OCI-LY1 (cell line): ENCODE data around the gene TSTD1.

Experiments used
- H2AFZ ChIP-seq: fragments of 200-600 bp; sonication (generic), shearing (Covaris generic); 2 replicates; pipeline ENCODE4 v1.6.0; 2014; ENCODE audit warnings: antibody characterized with exemption, mild to moderate bottlenecking, low read length
- H3F3A ChIP-seq: fragments of 200-600 bp; sonication (generic), shearing (Covaris generic); 2 replicates; pipeline ENCODE4 v1.6.0; 2014; ENCODE audit warnings: mild to moderate bottlenecking, antibody characterized with exemption, low read length, moderate library complexity; ENCODE audit not compliant: insufficient read depth
- H3K27ac ChIP-seq: fragments of 200-600 bp; sonication (generic); 2 replicates; pipeline ENCODE4 v1.5.1; 2014; ENCODE audit warnings: low read length, mixed run types, mild to moderate bottlenecking, low read depth; ENCODE audit not compliant: poor library complexity, severe bottlenecking
- H3K27me3 ChIP-seq: fragments of 200-600 bp; sonication (generic); 2 replicates; pipeline ENCODE4 v1.6.0; 2014; ENCODE audit warnings: antibody characterized with exemption, mild to moderate bottlenecking, low read length, moderate library complexity; ENCODE audit not compliant: insufficient read depth
- H3K36me3 ChIP-seq: fragments of 200-600 bp; sonication (generic); 2 replicates; pipeline ENCODE4 v1.6.1; 2014; ENCODE audit warnings: mild to moderate bottlenecking, antibody characterized with exemption, low read length, moderate library complexity, mixed read lengths; ENCODE audit not compliant: insufficient read depth
- H3K4me1 ChIP-seq: fragments of 200-600 bp; sonication (generic); 2 replicates; pipeline ENCODE4 v1.5.1; 2014; ENCODE audit warnings: mild to moderate bottlenecking, low read length, moderate library complexity; ENCODE audit not compliant: insufficient read depth, severe bottlenecking
- H3K4me2 ChIP-seq: fragments of 200-600 bp; sonication (generic), shearing (Covaris generic); 2 replicates; pipeline ENCODE4 v1.6.1; 2014; ENCODE audit warnings: low read length
- H3K4me3 ChIP-seq: fragments of 200-600 bp; sonication (generic); 2 replicates; pipeline ENCODE4 v1.5.1; 2014; ENCODE audit warnings: low read length, low read depth, mild to moderate bottlenecking, mixed read lengths; ENCODE audit not compliant: poor library complexity, severe bottlenecking
- H3K79me2 ChIP-seq: fragments of 200-600 bp; shearing (Covaris generic); 2 replicates; pipeline ENCODE4 v1.6.1; 2016; ENCODE audit warnings: mixed run types, low read length, mixed read lengths; ENCODE audit not compliant: insufficient read depth
- H3K9ac ChIP-seq: fragments of 200-600 bp; sonication (generic), shearing (Covaris generic); 2 replicates; pipeline ENCODE4 v1.6.1; 2014; ENCODE audit warnings: mild to moderate bottlenecking, low read length, mixed read lengths
- H3K9me2 ChIP-seq: fragments of 200-600 bp; sonication (generic), shearing (Covaris generic); 2 replicates; pipeline ENCODE4 v1.6.1; 2014; ENCODE audit warnings: low read depth, mild to moderate bottlenecking, low read length, mixed read lengths
- H3K9me3 ChIP-seq: fragments of 200-600 bp; shearing (Covaris generic); 2 replicates; pipeline ENCODE4 v1.6.1; 2014; ENCODE audit warnings: low read length, mixed read lengths
- H4K20me1 ChIP-seq: fragments of 200-600 bp; sonication (generic), shearing (Covaris generic); 2 replicates; pipeline ENCODE4 v1.6.0; 2016; ENCODE audit warnings: mild to moderate bottlenecking, low read length; ENCODE audit not compliant: insufficient read depth
- EZH2 ChIP-seq: fragments of 200-600 bp; sonication (generic), shearing (Covaris generic); IDR thresholded peaks from 2 replicates; pipeline ENCODE4 v1.8.0; 2017; ENCODE audit warnings: borderline replicate concordance, mixed run types, mild to moderate bottlenecking, antibody characterized with exemption, low read length, moderate library complexity, mixed read lengths
- TF ChIP-seq, protein P1 (sequence below): fragments of 200-600 bp; sonication (generic), shearing (Covaris generic); IDR thresholded peaks from 2 replicates; pipeline ENCODE4 v1.5.1; 2017; ENCODE audit warnings: mild to moderate bottlenecking, antibody characterized with exemption, low read length, moderate library complexity, mixed read lengths

Gene TSTD1

DNA sequence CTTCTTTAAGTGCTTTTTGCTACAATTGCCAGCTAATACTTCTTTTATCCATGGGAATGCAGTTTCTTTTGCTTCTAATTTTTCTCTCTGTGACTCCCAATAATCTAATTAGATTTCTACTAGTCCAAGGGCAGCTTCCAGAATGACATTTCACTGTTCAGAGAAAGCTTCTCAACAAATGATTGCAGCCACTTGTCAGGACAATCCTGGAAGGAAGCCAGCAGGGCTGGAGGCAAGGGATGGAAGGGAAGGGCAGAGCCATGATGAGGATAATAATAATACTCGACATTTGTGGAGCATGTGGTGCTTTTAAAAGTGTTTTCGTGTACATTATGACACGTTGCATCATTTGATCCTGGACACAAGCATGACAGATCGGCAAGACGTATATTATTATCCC is 37.2 kb downstream of the TSTD1 start:
- TF ChIP-seq EZH2, result no peak
- TF ChIP-seq, protein P1, sequence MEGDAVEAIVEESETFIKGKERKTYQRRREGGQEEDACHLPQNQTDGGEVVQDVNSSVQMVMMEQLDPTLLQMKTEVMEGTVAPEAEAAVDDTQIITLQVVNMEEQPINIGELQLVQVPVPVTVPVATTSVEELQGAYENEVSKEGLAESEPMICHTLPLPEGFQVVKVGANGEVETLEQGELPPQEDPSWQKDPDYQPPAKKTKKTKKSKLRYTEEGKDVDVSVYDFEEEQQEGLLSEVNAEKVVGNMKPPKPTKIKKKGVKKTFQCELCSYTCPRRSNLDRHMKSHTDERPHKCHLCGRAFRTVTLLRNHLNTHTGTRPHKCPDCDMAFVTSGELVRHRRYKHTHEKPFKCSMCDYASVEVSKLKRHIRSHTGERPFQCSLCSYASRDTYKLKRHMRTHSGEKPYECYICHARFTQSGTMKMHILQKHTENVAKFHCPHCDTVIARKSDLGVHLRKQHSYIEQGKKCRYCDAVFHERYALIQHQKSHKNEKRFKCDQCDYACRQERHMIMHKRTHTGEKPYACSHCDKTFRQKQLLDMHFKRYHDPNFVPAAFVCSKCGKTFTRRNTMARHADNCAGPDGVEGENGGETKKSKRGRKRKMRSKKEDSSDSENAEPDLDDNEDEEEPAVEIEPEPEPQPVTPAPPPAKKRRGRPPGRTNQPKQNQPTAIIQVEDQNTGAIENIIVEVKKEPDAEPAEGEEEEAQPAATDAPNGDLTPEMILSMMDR, result no peak
- Histone ChIP-seq H3F3A (0 out of 2 replicates have a peak, but pooled peaks cover 5% of the 10 kb centered on the region), H3K27me3 (no peaks in the 10 kb centered on the region), H3K27ac (no peak overlapping the region), H3K4me1 (no peaks in the 10 kb centered on the region), H2AFZ (no peak overlapping the region), H4K20me1 (no peaks in the 10 kb centered on the region), H3K9me3 (no peaks in the 10 kb centered on the region), H3K4me3 (no peak overlapping the region), H3K9ac (no peak overlapping the region), H3K9me2 (no peaks in the 10 kb centered on the region), H3K4me2 (no peak overlapping the region), H3K36me3 (peaks cover 48% of the 10 kb centered on the region; the same call in 1 of the 2 replicates), H3K79me2 (0 out of 2 replicates have a peak, but pooled peaks cover 7% of the 10 kb centered on the region)

DNA sequence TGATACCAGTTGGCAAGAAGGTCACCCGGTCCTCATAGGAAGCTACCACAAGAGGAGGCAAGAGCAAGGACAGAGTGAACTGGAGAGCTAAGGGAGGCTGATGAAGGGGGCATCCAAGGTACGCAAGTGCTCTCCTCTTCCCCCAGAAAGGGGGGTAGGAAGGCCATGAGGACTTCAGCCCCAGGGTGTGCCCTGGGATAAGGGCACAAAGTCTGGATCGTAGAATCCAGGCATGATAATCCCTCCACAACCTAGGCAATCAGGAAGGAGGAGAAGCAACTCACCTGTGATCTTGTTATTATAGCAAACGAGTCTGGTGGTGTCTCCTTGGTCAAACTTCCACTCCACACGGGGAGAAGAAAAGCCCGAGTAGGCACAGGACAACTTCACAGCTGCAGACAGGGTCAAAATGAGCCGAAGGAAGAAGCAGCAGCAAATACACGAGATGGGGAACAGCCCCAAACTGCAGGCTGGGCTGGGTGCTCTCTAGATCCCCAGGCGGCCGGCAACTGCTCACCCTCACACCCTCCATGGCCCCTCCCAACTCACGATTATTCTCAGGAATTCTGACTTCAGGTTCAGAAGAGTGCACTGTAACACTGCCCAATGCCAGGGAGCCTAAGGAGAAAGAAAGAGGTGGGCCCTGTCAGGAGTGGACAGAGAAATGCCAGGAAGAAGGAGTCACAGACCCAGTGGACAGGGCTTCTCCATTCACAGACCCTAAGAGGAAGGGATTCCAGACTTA is 37.9 kb downstream of the TSTD1 start:
- 0 out of 2 replicates have a peak, but pooled peaks cover 1% of the 10 kb centered on the region for H3K79me2 ChIP-seq
- no peaks in the 10 kb centered on the region for H3K27me3 ChIP-seq
- 0 out of 2 replicates have a peak, but pooled peaks cover 5% of the 10 kb centered on the region for H3F3A ChIP-seq
- no peak overlapping the region for H3K4me2 ChIP-seq
- no peaks in the 10 kb centered on the region for H3K9me3 ChIP-seq
- no peak overlapping the region for H3K27ac ChIP-seq
- no peak overlapping the region for H2AFZ ChIP-seq
- H3K9me2 ChIP-seq, result no peaks in the 10 kb centered on the region
- no peaks in the 10 kb centered on the region for H4K20me1 ChIP-seq
- H3K4me3 ChIP-seq, result no peak overlapping the region
- no peak overlapping the region for H3K9ac ChIP-seq
- TF ChIP-seq, protein P1, result no peak
- TF ChIP-seq EZH2, result no peak
- no peaks in the 10 kb centered on the region for H3K4me1 ChIP-seq
- peaks cover 49% of the 10 kb centered on the region; the same call in 1 of the 2 replicates for H3K36me3 ChIP-seq

DNA sequence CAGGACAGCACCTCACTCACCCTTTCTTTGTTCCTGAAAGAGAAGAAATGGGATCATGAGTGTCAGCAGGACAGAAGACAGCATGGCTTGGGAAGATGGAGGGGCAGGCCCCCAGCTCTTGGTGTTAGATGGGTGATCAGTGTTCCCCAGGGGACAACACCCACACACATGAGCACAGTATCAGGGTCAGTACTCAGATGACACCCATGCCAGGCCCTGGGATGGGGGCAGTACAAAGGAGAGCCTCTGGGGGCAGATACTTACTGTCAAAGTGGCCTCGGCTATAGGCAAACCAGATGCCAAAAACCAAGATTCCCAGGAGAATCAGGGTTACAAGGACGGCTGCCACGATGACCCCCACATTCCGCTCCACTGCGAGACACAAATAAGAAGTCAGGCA is 39.4 kb downstream of the TSTD1 start:
- Histone ChIP-seq H4K20me1 (no peaks in the 10 kb centered on the region), H3K9ac (no peak overlapping the region), H3F3A (0 out of 2 replicates have a peak, but pooled peaks cover 5% of the 10 kb centered on the region), H3K4me2 (no peak overlapping the region), H3K9me3 (no peaks in the 10 kb centered on the region), H2AFZ (no peak overlapping the region), H3K27me3 (no peaks in the 10 kb centered on the region), H3K4me3 (no peak overlapping the region), H3K9me2 (no peaks in the 10 kb centered on the region), H3K27ac (no peak overlapping the region), H3K79me2 (no peaks in the 10 kb centered on the region), H3K36me3 (peaks cover 49% of the 10 kb centered on the region; the same call in 1 of the 2 replicates), H3K4me1 (no peaks in the 10 kb centered on the region)
- TF ChIP-seq, protein P1, result no peak
- no peak for TF ChIP-seq EZH2
